Naive thymus-derived CD8-positive, alpha-beta T cell (primary cell): ENCODE data around the gene CACNA2D4. TPM values are rescaled to one million over a fixed set of nuclear protein-coding genes. Genes with fewer than 3 reads are reported as not detected.

Experiments
- ATAC-seq, 2 donors: fragments of 150-1000 bp; cut with Tn5 transposase in 1 of 2; sonication (Bioruptor Pico), chemical (Tn5 transposase) in 1 of 2; 1 replicate in 1 of 2; 2 replicates in 1 of 2; pipeline ENCODE4 v1.10.0; 2021; ENCODE audit warnings: mild to moderate bottlenecking in 2 of 2, moderate library complexity in 2 of 2
- POLR2A ChIA-PET: fragments of 350-600 bp; sonication (Branson Sonifier 250); formaldehyde crosslinking; loops from one replicate; lab custom pipeline; 2021; ENCODE audit warnings: antibody characterized with exemption; lab: Charles Lee
- DNase-seq, 10 donors: peaks; one replicate each; pipeline versions ENCODE4 v3.0.0 to v3.0.0-alpha.2; 2020 to 2022
- H3K27ac Mint-ChIP-seq, 10 donors: one replicate each; pipeline ENCODE4 v1.8.0; 2020 to 2022; ENCODE audit warnings: mild to moderate bottlenecking in 10 of 10, mixed read lengths in 10 of 10, moderate library complexity in 4 of 10, inconsistent platforms in 1 of 10
- H3K27me3 Mint-ChIP-seq, 5 donors: one replicate each; pipeline ENCODE4 v1.8.0; 2021 to 2022; ENCODE audit warnings: mixed read lengths in 5 of 5
- H3K36me3 Mint-ChIP-seq, 3 donors: one replicate each; pipeline ENCODE4 v1.8.0; 2020 to 2022; ENCODE audit warnings: mixed read lengths in 3 of 3, mild to moderate bottlenecking in 2 of 3, inconsistent platforms in 1 of 3
- H3K4me1 Mint-ChIP-seq, 4 donors: one replicate each; pipeline ENCODE4 v1.8.0; 2021 to 2022; ENCODE audit warnings: mixed read lengths in 4 of 4
- H3K4me3 Mint-ChIP-seq, 10 donors: one replicate each; pipeline ENCODE4 v1.8.0; 2020 to 2022; ENCODE audit warnings: mild to moderate bottlenecking in 10 of 10, mixed read lengths in 10 of 10, moderate library complexity in 6 of 10, inconsistent platforms in 1 of 10
- H3K9me3 Mint-ChIP-seq, 9 donors: one replicate each; pipeline ENCODE4 v1.8.0; 2020 to 2022; ENCODE audit warnings: mixed read lengths in 9 of 9, mild to moderate bottlenecking in 3 of 9, inconsistent platforms in 1 of 9, moderate library complexity in 1 of 9
- polyA plus RNA-seq, 3 donors: library from polyadenylated mRNA; unstranded; fragments of 300-500 nt; fragmentation: Illumina TruSeq; gene quantifications; one replicate each; pipeline ENCODE4 v1.2.3, GENCODE V29; 2021
- total RNA-seq, 8 experiments: library from RNA in 2 of 8; stranded (reverse) in 2 of 8; gene quantifications; one replicate each; pipeline ENCODE4 v1.2.3 and lab custom pipeline; 2021 to 2026

Gene CACNA2D4
- total and polyA plus RNA-seq, 5 experiments from 2014 or later, result 2.1 to 11.5 (median 5.0) TPM

GRCh38 chr12:1890810-1891209, 27.6 kb downstream of the CACNA2D4 start:
- POLR2A ChIA-PET, result no interaction called here
- Mint-ChIP-seq H3K4me3 (no peak overlapping the region), H3K27ac (no peak overlapping the region), H3K36me3 (peaks cover 0 to 51% (median 10%) of the 10 kb centered on the region in 3 donors), H3K9me3 (peaks cover 6 to 53% (median 23%) of the 10 kb centered on the region in 9 donors), H3K4me1 (no peaks in the 10 kb centered on the region), H3K27me3 (peaks cover 11 to 55% (median 24%) of the 10 kb centered on the region in 5 donors)
- ATAC-seq, result no peak
- no peak for DNase-seq

GRCh38 chr12:1890119-1890703, 28.2 kb downstream of the CACNA2D4 start:
- Mint-ChIP-seq H3K4me3 (no peak overlapping the region), H3K4me1 (no peaks in the 10 kb centered on the region), H3K27ac (no peak overlapping the region), H3K27me3 (peaks cover 11 to 55% (median 24%) of the 10 kb centered on the region in 5 donors), H3K9me3 (peaks cover 6 to 53% (median 23%) of the 10 kb centered on the region in 9 donors), H3K36me3 (peaks cover 0 to 51% (median 10%) of the 10 kb centered on the region in 3 donors)
- POLR2A ChIA-PET, result no interaction called here
- DNase-seq (no peak), ATAC-seq (no peak)

GRCh38 chr12:1888923-1889322, 29.5 kb downstream of the CACNA2D4 start:
- peaks cover 11 to 50% (median 24%) of the 10 kb centered on the region in 5 donors for H3K27me3 Mint-ChIP-seq
- POLR2A ChIA-PET, result no interaction called here
- H3K4me3 Mint-ChIP-seq, result no peak overlapping the region
- H3K4me1 Mint-ChIP-seq, result no peaks in the 10 kb centered on the region
- ATAC-seq (no peak), DNase-seq (no peak)
- peaks cover 0 to 51% (median 10%) of the 10 kb centered on the region in 3 donors for H3K36me3 Mint-ChIP-seq
- peaks cover 6 to 53% (median 23%) of the 10 kb centered on the region in 9 donors for H3K9me3 Mint-ChIP-seq
- H3K27ac Mint-ChIP-seq, result no peak overlapping the region

GRCh38 chr12:1886396-1887008, 31.9 kb downstream of the CACNA2D4 start:
- no peaks in the 10 kb centered on the region for H3K4me1 Mint-ChIP-seq

GRCh38 chr12:1885599-1886245, 32.7 kb downstream of the CACNA2D4 start:
- ATAC-seq (no peak), DNase-seq (no peak)
- Mint-ChIP-seq H3K36me3 (peaks cover 0 to 28% (median 3%) of the 10 kb centered on the region in 3 donors), H3K27me3 (peaks cover 9 to 43% (median 17%) of the 10 kb centered on the region in 5 donors), H3K9me3 (peaks cover 0 to 28% (median 7%) of the 10 kb centered on the region in 9 donors), H3K4me1 (no peaks in the 10 kb centered on the region), H3K4me3 (no peak overlapping the region), H3K27ac (no peak overlapping the region)
- POLR2A ChIA-PET, result no interaction called here

More at GRCh38 chr12:1886396-1887008, 31.9 kb downstream of the CACNA2D4 start:
- Mint-ChIP-seq H3K27me3 (peaks cover 9 to 43% (median 17%) of the 10 kb centered on the region in 5 donors), H3K27ac (no peak overlapping the region), H3K36me3 (peaks cover 0 to 35% (median 3%) of the 10 kb centered on the region in 3 donors), H3K9me3 (peaks cover 3 to 35% (median 10%) of the 10 kb centered on the region in 9 donors), H3K4me3 (no peak overlapping the region)
- ATAC-seq (no peak), DNase-seq (no peak)
- POLR2A ChIA-PET, result no interaction called here

DNA sequence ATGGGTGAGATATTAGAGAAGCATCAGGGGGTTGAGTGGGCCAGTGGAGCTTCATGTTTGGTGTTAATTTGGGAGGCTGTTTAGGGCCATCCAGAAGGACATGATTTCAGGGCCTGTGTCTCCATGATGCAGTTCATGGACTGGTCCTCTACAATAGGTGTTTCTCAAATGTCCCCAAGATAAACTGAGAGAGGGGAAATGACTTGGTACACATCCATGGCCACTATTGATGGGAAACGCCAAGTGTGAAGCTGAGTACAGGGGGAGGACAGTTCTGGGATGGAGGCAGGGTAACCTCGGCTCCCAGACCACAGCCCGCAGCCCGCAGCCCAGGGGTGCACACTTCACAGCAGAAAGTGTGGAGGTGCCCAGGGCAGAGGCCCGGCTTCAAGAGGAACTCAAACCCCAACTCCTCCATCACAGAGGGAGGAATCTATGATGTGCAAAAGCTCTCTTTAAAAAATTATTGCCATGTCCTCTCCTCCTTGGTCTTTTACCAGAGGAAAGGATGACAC, 33.3 kb downstream of the CACNA2D4 start:
- no peak for DNase-seq
- POLR2A ChIA-PET, result no interaction called here
- H3K27me3 Mint-ChIP-seq, result peaks cover 9 to 43% (median 17%) of the 10 kb centered on the region in 5 donors

DNA sequence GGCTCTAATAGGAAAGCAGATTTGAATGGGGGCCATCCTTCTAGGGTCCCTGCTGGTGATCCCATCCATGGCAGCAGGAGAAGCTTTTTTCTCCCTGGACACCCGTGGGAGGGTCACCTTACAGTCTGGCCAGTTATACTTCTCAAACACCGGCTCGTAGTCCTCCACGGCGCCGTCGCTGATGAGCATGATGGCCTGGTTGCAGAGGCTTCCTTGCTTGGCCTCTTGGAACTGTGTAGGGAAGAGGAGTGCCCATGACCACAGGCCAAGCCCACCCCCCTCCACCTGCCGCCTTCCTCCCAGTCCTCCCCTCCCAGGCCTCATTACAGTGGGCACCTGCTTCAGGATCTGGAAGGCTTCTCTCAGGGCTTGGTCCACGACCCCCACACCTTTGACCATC, 33.8 kb downstream of the CACNA2D4 start:
- Mint-ChIP-seq H3K4me1 (no peaks in the 10 kb centered on the region), H3K4me3 (no peak overlapping the region), H3K9me3 (peaks cover 0 to 25% (median 7%) of the 10 kb centered on the region in 9 donors), H3K36me3 (peaks cover 0 to 27% (median 3%) of the 10 kb centered on the region in 3 donors), H3K27me3 (peaks cover 9 to 43% (median 16%) of the 10 kb centered on the region in 5 donors), H3K27ac (no peak overlapping the region)
- DNase-seq (no peak), ATAC-seq (no peak)
- POLR2A ChIA-PET, result no interaction called here

More for the DNA sequence above, 33.3 kb downstream of the CACNA2D4 start:
- H3K36me3 Mint-ChIP-seq, result peaks cover 0 to 28% (median 3%) of the 10 kb centered on the region in 3 donors
- ATAC-seq, result no peak
- no peak overlapping the region for H3K4me3 Mint-ChIP-seq
- no peaks in the 10 kb centered on the region for H3K4me1 Mint-ChIP-seq
- H3K9me3 Mint-ChIP-seq, result peaks cover 0 to 28% (median 7%) of the 10 kb centered on the region in 9 donors
- no peak overlapping the region for H3K27ac Mint-ChIP-seq

DNA sequence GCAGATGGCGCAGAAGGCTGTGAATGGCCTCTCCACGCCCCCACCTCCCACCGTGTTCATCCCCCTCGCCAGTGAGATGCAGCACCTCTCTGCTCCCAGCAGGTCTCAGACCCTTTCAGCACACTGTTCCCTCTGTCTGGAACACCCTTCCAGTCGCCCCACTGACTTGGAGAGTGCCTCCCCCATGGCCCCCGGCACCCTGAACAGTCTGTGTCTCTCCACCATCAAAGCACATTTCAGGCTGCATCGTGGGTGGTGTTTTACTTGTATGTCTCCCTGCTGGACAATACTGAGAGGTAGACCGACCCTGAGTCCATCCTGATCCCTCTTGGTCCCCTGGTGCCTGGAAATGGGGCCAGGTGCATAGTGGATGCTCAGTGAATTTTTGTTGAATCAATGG, 34.9 kb downstream of the CACNA2D4 start:
- Mint-ChIP-seq H3K4me1 (no peaks in the 10 kb centered on the region), H3K4me3 (no peak overlapping the region)

DNA sequence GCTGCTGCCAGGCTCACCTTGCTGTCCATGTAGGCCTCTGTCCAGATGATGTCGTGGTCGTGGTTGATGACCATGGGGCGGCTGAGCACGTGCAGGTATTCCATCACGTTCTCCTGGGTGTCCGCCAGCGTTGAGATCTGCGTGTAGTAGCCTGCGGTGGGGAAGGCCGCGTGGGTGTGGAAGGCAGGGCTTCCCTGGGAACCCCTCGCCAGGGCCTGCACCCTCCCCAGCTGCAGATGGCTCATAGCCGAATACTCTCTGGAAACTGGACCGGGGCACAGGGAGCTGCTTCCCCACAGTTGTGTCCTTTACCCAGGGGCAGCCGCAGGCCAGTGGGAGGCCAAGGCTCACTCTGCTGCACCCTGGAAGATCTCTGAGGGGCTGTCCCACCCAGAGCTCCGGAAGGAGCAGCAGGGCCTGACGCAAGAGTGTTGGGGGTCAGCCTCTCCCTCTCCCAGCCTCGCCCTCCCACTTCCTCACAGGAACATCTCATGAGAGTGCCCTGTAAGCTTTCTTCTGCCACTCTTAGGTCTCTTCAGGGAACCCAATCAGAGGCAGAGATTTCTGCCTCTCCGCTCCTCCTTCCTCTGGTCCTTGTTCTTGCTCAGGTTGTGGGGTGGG, 35.5 kb downstream of the CACNA2D4 start:
- no peaks in the 10 kb centered on the region for H3K4me1 Mint-ChIP-seq
- peaks cover 0 to 10% (median 3%) of the 10 kb centered on the region in 9 donors for H3K9me3 Mint-ChIP-seq
- ATAC-seq (no peak), DNase-seq (no peak)
- POLR2A ChIA-PET, result no interaction called here
- peaks cover 0 to 11% (median under 1%) of the 10 kb centered on the region in 3 donors for H3K36me3 Mint-ChIP-seq
- no peak overlapping the region for H3K27ac Mint-ChIP-seq
- H3K4me3 Mint-ChIP-seq, result no peak overlapping the region
- peaks cover 9 to 26% (median 14%) of the 10 kb centered on the region in 5 donors for H3K27me3 Mint-ChIP-seq

More for the DNA sequence above, 34.9 kb downstream of the CACNA2D4 start:
- POLR2A ChIA-PET, result no interaction called here
- ATAC-seq, result no peak
- peaks cover 0 to 15% (median 6%) of the 10 kb centered on the region in 9 donors for H3K9me3 Mint-ChIP-seq
- DNase-seq, result no peak
- no peak overlapping the region for H3K27ac Mint-ChIP-seq
- H3K36me3 Mint-ChIP-seq, result peaks cover 0 to 16% (median 3%) of the 10 kb centered on the region in 3 donors
- H3K27me3 Mint-ChIP-seq, result peaks cover 9 to 32% (median 15%) of the 10 kb centered on the region in 5 donors

- Mint-ChIP-seq H3K27ac (no peak overlapping the region), H3K9me3 (peaks cover 0 to 4% (median 0%) of the 10 kb centered on the region in 9 donors), H3K4me1 (no peaks in the 10 kb centered on the region), H3K4me3 (no peak overlapping the region), H3K36me3 (peaks cover 0 to 5% (median 0%) of the 10 kb centered on the region in 3 donors), H3K27me3 (peaks cover 4 to 20% (median 8%) of the 10 kb centered on the region in 5 donors)
- DNase-seq, result no peak
- POLR2A ChIA-PET, result no interaction called here
- ATAC-seq, result no peak
Observed at GRCh38 chr12:1882405-1882804, 36.0 kb downstream of the CACNA2D4 start.

DNA sequence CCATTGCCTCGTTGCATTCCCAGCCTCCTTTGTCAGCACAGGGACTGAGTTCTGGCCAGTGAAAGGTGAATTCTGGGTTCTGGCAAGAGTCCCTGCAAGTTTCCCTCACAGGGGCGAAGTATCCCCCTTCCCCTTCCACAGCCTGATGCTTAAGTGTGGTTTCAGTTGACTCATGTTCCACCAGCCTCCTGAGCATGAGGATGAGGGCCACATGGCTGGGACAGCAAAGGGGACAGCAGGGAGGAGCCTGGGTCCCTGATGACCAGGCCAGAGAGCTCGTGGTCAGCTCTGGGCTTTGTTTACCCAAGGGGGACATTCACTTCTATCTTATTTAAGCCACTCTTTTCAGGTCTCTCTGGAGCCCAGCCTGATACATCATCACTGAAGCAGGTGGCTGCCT, 36.5 kb downstream of the CACNA2D4 start:
- Mint-ChIP-seq H3K36me3 (peaks cover 0 to under 1% (median 0%) of the 10 kb centered on the region in 3 donors), H3K4me1 (no peaks in the 10 kb centered on the region), H3K4me3 (no peak overlapping the region), H3K9me3 (no peaks in the 10 kb centered on the region), H3K27me3 (peaks cover 4 to 17% (median 7%) of the 10 kb centered on the region in 5 donors), H3K27ac (no peak overlapping the region)
- DNase-seq (no peak), ATAC-seq (no peak)
- POLR2A ChIA-PET, result no interaction called here

DNA sequence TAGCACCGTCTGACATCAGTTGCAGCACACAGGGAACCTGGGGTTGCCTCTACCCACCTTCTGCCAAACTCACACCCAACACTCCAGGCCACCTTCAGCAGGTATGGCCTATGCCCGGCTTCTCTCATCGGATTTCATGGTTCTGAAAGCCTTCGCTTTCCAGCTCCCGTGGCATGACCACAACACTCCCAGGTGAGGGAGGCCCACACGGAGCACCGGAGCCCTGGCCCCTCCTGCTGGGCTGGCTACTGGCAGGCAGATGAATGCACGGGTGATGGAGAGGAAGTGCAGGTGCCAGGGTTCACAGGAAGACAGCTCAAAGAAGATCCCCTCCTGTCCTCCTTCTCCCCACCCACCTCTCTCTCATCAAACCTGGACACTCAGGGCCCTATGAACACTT, 37.2 kb downstream of the CACNA2D4 start:
- H3K4me3 Mint-ChIP-seq, result no peak overlapping the region
- no peak overlapping the region for H3K27ac Mint-ChIP-seq
- H3K36me3 Mint-ChIP-seq, result no peaks in the 10 kb centered on the region
- no peaks in the 10 kb centered on the region for H3K4me1 Mint-ChIP-seq
- ATAC-seq (no peak), DNase-seq (no peak)
- peaks cover 3 to 17% (median 5%) of the 10 kb centered on the region in 5 donors for H3K27me3 Mint-ChIP-seq
- H3K9me3 Mint-ChIP-seq, result no peaks in the 10 kb centered on the region
- POLR2A ChIA-PET, result no interaction called here
